NCI-H1105 (cell line): Measurements from ENCODE around the gene MBD3L1.

Experiments
- DNase-seq: peaks from one replicate; lab custom pipeline; 2025; lab: John Stamatoyannopoulos, UW

Gene MBD3L1

GRCh38 chr19:8881512-8881911, 49.3 kb downstream of the MBD3L1 start:
- no peak for DNase-seq

- DNase-seq = no peak
Measured at GRCh38 chr19:8884416-8884815, 52.2 kb downstream of the MBD3L1 start.

GRCh38 chr19:8887364-8887763, 55.2 kb downstream of the MBD3L1 start:
- no peak for DNase-seq

- no peak for DNase-seq
Measured at GRCh38 chr19:8890260-8890659, 58.1 kb downstream of the MBD3L1 start.
